ENCODE results near the gene OR2H2.

The OR2H2 gene

GRCh38 chr6:29561091-29561490 lies 23.8 kb upstream of the OR2H2 start:
- H3K4me1 ChIP-seq (ENCODE audit: control insufficient read depth, insufficient read depth, low read length) = no peaks in the 10 kb centered on the region
- TF ChIP-seq FEZF1 (tag by site-specific recombination; IDR thresholded peaks at IDR 0.05) (no peak), ZNF670 (tag by site-specific recombination; IDR thresholded peaks at IDR 0.05; ENCODE audit: low read depth) (no peak), ZNF677 (tag by site-specific recombination; IDR thresholded peaks at IDR 0.05) (no peak), ZNF157 (tag by site-specific recombination; IDR thresholded peaks at IDR 0.05) (no peak), ZNF660 (tag by site-specific recombination; IDR thresholded peaks at IDR 0.05) (no peak), MEIS1 (CRISPR knock-in tag; IDR thresholded peaks at IDR 0.05; ENCODE audit: borderline replicate concordance) (no peak), ZNF704 (tag by site-specific recombination; IDR thresholded peaks at IDR 0.05) (no peak), SCRT1 (tag by site-specific recombination; IDR thresholded peaks at IDR 0.05; ENCODE audit: borderline replicate concordance) (no peak), ZNF837 (tag by site-specific recombination; IDR thresholded peaks at IDR 0.05) (no peak), ZSCAN5A (tag by site-specific recombination; IDR thresholded peaks at IDR 0.05) (no peak), ZNF76 (tag by site-specific recombination; IDR thresholded peaks at IDR 0.05; ENCODE audit: borderline replicate concordance, low read depth) (no peak)
- H3K36me3 ChIP-seq (ENCODE audit: control insufficient read depth in 2 of 2, insufficient read depth in 1 of 2, low read length in 2 of 2) = no peaks in the 10 kb centered on the region
- CTCF ChIA-PET = interaction anchor here (0.6 kb wide), 1 partner anchor 125 kb away, joined by 3 read pairs; no protein-coding TSS in a partner anchor
- H3K27ac ChIP-seq (ENCODE audit: extremely low read depth, low read depth, low read length) = no peak overlapping the region
- POLR2A ChIA-PET = no interaction called here
- no peak overlapping the region for H3K4me3 ChIP-seq (ENCODE audit: low read depth, low read length)
- H3K9me3 ChIP-seq (ENCODE audit: control insufficient read depth, insufficient read depth, low read depth, low read length) = no peaks in the 10 kb centered on the region

- H3K4me1 ChIP-seq (ENCODE audit: control insufficient read depth, insufficient read depth, low read length) = no peaks in the 10 kb centered on the region
- ChIA-PET POLR2A (no interaction called here), CTCF (no interaction called here)
- H3K36me3 ChIP-seq (ENCODE audit: control insufficient read depth in 2 of 2, insufficient read depth in 1 of 2, low read length in 2 of 2) = no peaks in the 10 kb centered on the region
- H3K9me3 ChIP-seq (ENCODE audit: control insufficient read depth, insufficient read depth, low read depth, low read length) = no peaks in the 10 kb centered on the region
- H3K27ac ChIP-seq (ENCODE audit: extremely low read depth, low read depth, low read length) = no peak overlapping the region
- no peak for TF ChIP-seq ZNF211 (tag by site-specific recombination; IDR thresholded peaks at IDR 0.05; ENCODE audit: low read depth)
- TF ChIP-seq ZNF274 (IDR thresholded peaks at IDR 0.05; ENCODE audit: low read length) = no peak
- no peak for TF ChIP-seq ZNF274 (tag by site-specific recombination; IDR thresholded peaks at IDR 0.05; ENCODE audit: borderline replicate concordance)
- peak; percentile 82 for TF ChIP-seq ZNF692 (tag by site-specific recombination; IDR thresholded peaks at IDR 0.05)
- TF ChIP-seq GLIS1 (tag by site-specific recombination; IDR thresholded peaks at IDR 0.05) = peak; percentile 59; the same call in 1 of the 2 replicates
- TF ChIP-seq ZBTB8A (tag by site-specific recombination; IDR thresholded peaks at IDR 0.05) = peak; percentile 18; the same call in 1 of the 2 replicates
- TF ChIP-seq WT1 (tag by site-specific recombination; IDR thresholded peaks at IDR 0.05) = peak; percentile 64; the same call in 1 of the 2 replicates
- no peak overlapping the region for H3K4me3 ChIP-seq (ENCODE audit: low read depth, low read length)
Observed at GRCh38 chr6:29561606-29562181, 23.2 kb upstream of the OR2H2 start.

- H3K36me3 ChIP-seq (ENCODE audit: control insufficient read depth in 2 of 2, insufficient read depth in 1 of 2, low read length in 2 of 2) = no peaks in the 10 kb centered on the region
- ChIA-PET CTCF (interaction anchor here (0.8 to 1.6 kb wide), 2 partner anchors 26 to 133 kb away, joined by 4 to 8 read pairs; no protein-coding TSS in a partner anchor), POLR2A (no interaction called here)
- no peaks in the 10 kb centered on the region for H3K4me1 ChIP-seq (ENCODE audit: control insufficient read depth, insufficient read depth, low read length)
- no peak overlapping the region for H3K4me3 ChIP-seq (ENCODE audit: low read depth, low read length)
- no peaks in the 10 kb centered on the region for H3K9me3 ChIP-seq (ENCODE audit: control insufficient read depth, insufficient read depth, low read depth, low read length)
- H3K27ac ChIP-seq (ENCODE audit: extremely low read depth, low read depth, low read length) = no peak overlapping the region
- no peak for TF ChIP-seq ZNF169 (tag by site-specific recombination; IDR thresholded peaks at IDR 0.05)
- no peak for TF ChIP-seq ZNF473 (tag by site-specific recombination; IDR thresholded peaks at IDR 0.05)
- TF ChIP-seq ZNF488 (tag by site-specific recombination; IDR thresholded peaks at IDR 0.05) = no peak
- no peak for TF ChIP-seq ZNF311 (tag by site-specific recombination; IDR thresholded peaks at IDR 0.05; ENCODE audit: borderline replicate concordance)
- no peak for TF ChIP-seq ZSCAN30 (tag by site-specific recombination; IDR thresholded peaks at IDR 0.05)
- TF ChIP-seq ZBTB21 (tag by site-specific recombination; IDR thresholded peaks at IDR 0.05) = no peak
- no peak for TF ChIP-seq SALL2 (tag by site-specific recombination; IDR thresholded peaks at IDR 0.05; ENCODE audit: borderline replicate concordance)
- TF ChIP-seq SETDB1 (IDR thresholded peaks at IDR 0.05; ENCODE audit: insufficient read length, low read length) = no peak
- no peak for TF ChIP-seq HOXD13 (CRISPR knock-in tag; IDR thresholded peaks at IDR 0.05; ENCODE audit: borderline replicate concordance)
Observed at GRCh38 chr6:29563435-29563965, 21.4 kb upstream of the OR2H2 start.
